Measurements from ENCODE around the gene UQCRC1.

The UQCRC1 gene

DNA sequence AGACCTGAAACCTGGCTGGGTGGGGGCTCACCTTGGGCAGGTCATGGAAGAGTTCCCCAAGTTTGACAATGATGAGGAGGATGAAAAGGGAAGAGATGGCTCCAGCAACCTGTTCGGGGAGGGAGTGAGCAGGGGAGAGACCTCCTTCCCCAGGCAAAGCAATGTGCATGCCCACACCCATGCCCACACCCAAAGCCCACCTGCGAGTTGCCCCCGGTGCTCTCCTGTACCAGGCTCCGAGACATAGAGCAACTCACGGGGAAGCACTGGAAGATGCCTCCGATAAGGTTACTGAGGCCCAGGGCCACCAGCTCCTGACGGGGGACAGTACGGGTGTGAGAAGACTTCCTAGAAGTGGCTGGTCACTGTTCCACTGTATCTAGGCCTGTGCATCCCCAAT lies 21.0 kb upstream of the UQCRC1 start:
- H3K4me3 ChIP-seq (ENCODE audit: low read depth, low read length), result no peak overlapping the region
- TF ChIP-seq, protein P1, sequence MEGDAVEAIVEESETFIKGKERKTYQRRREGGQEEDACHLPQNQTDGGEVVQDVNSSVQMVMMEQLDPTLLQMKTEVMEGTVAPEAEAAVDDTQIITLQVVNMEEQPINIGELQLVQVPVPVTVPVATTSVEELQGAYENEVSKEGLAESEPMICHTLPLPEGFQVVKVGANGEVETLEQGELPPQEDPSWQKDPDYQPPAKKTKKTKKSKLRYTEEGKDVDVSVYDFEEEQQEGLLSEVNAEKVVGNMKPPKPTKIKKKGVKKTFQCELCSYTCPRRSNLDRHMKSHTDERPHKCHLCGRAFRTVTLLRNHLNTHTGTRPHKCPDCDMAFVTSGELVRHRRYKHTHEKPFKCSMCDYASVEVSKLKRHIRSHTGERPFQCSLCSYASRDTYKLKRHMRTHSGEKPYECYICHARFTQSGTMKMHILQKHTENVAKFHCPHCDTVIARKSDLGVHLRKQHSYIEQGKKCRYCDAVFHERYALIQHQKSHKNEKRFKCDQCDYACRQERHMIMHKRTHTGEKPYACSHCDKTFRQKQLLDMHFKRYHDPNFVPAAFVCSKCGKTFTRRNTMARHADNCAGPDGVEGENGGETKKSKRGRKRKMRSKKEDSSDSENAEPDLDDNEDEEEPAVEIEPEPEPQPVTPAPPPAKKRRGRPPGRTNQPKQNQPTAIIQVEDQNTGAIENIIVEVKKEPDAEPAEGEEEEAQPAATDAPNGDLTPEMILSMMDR (IDR thresholded peaks at IDR 0.05; ENCODE audit: low read depth, low read length), result no peak
- TF ChIP-seq, protein P2, sequence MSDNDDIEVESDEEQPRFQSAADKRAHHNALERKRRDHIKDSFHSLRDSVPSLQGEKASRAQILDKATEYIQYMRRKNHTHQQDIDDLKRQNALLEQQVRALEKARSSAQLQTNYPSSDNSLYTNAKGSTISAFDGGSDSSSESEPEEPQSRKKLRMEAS (IDR thresholded peaks at IDR 0.05; ENCODE audit: low read depth, low read length), result no peak
- TF ChIP-seq MYC (IDR thresholded peaks at IDR 0.05; ENCODE audit: low read depth, low read length) (no peak), POLR2A (IDR thresholded peaks at IDR 0.05; ENCODE audit: extremely low read depth, insufficient read length) (no peak)
- no peak for DNase-seq (ENCODE audit: low read depth)

DNA sequence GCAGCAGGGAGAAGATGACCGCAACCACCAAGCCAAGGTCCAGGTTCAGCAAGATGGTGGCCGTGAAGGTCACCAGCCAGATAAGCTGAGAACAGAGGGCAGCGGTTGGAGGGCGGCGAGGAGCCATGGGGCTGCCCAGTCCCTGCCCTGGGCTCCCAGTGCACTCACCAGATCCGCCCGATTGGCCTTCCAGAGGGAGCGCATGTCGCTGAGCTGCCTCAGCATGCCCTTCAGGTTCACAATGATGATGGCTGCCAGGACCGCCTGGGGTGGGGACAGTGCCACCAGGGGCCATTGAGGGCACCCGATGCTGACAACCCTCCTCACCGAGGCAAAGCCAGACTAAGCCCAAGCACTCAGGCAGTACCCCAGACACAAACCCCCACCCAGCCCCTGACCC lies 20.4 kb upstream of the UQCRC1 start:
- DNase-seq (ENCODE audit: low read depth), result no peak
- TF ChIP-seq, protein P1 (IDR thresholded peaks at IDR 0.05; ENCODE audit: low read depth, low read length), result no peak
- TF ChIP-seq MYC (IDR thresholded peaks at IDR 0.05; ENCODE audit: low read depth, low read length), result no peak
- TF ChIP-seq, protein P2 (IDR thresholded peaks at IDR 0.05; ENCODE audit: low read depth, low read length), result no peak
- TF ChIP-seq POLR2A (IDR thresholded peaks at IDR 0.05; ENCODE audit: extremely low read depth, insufficient read length), result no peak
- H3K4me3 ChIP-seq (ENCODE audit: low read depth, low read length), result no peak overlapping the region

DNA sequence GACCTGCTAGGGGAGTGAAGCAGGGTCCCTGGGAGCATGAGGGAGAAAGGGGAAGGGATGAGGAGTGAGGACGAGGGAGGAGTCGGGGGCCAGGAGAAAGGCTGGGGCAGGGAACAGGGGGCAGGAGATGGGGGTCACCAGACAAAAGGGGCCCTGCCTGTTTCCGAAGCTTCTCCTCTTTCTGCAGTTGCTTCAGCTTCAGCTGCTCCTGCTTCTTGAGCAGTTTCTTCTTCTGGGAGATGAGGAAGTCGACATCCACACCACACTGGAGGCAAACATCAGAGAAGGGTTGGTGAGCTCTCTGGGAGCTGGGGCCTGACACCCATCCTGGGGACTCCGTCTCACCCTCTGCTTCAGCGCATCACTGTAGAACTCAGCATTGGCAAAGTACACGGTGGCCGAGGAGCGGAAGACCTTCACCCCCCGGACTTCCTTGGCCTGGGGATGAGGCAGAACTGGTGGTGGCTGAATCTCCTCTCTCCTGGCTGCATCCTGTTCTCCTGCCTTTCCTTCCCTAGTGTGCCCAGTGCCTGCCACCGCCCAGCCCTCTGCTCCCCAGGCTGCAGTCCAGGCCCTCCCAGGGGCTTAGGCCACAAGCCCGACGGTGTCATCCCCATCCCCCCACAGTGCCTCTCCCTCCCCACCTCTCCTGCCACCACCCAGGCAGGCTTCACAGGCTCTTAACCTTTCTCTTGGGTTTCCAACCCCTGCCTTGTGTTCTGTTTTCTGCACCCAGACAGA lies 19.0 kb upstream of the UQCRC1 start:
- no peak for TF ChIP-seq MYC (IDR thresholded peaks at IDR 0.05; ENCODE audit: low read depth, low read length)
- no peak for DNase-seq (ENCODE audit: low read depth)
- H3K4me3 ChIP-seq (ENCODE audit: low read depth, low read length), result no peak overlapping the region

DNA sequence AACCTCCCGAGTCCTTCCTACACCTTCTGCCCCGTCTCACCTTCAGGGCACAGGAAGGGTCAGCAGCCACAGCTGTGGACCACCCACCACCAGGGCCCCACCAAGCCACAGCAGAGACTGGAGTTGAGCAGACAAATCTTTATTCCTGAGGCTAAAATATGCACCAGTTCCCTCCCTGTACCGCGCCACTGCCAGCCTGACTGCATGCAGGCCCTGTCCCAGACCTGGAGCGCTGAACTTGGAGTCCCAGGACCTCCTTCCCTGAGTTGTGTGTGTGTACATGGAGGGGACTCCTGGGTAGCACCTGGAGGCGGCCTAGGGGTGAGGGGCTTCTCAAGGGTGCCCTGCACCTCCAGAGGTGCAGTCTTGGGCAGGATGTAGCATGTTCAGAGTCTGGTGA lies 16.2 kb upstream of the UQCRC1 start:
- TF ChIP-seq, protein P1 (IDR thresholded peaks at IDR 0.05; ENCODE audit: low read depth, low read length), result no peak
- TF ChIP-seq, protein P2 (IDR thresholded peaks at IDR 0.05; ENCODE audit: low read depth, low read length), result no peak
- TF ChIP-seq MYC (IDR thresholded peaks at IDR 0.05; ENCODE audit: low read depth, low read length) (no peak), POLR2A (IDR thresholded peaks at IDR 0.05; ENCODE audit: extremely low read depth, insufficient read length) (no peak)
- no peak overlapping the region for H3K4me3 ChIP-seq (ENCODE audit: low read depth, low read length)
- no peak for DNase-seq (ENCODE audit: low read depth)

DNA sequence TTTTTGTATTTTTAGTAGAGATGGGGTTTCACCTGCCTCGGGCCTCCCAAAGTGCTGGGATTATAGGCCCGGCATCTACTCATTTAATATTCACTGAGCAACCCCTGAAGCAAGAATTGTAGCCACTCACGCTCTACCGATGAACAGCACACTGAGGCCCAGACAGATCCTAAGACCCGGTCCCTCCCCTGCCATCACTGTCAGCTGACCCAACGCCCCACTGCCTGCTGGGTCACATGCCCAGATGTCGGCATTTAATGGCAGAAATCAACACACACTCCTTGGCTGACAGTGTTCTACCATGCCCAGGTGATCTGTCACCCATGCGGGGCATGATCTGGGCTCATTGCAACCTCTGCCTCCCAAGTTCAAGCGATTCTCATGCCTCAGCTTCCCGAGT lies 15.3 kb upstream of the UQCRC1 start:
- TF ChIP-seq, protein P2 (IDR thresholded peaks at IDR 0.05; ENCODE audit: low read depth, low read length), result no peak
- no peak overlapping the region for H3K4me3 ChIP-seq (ENCODE audit: low read depth, low read length)
- no peak for DNase-seq (ENCODE audit: low read depth)

DNA sequence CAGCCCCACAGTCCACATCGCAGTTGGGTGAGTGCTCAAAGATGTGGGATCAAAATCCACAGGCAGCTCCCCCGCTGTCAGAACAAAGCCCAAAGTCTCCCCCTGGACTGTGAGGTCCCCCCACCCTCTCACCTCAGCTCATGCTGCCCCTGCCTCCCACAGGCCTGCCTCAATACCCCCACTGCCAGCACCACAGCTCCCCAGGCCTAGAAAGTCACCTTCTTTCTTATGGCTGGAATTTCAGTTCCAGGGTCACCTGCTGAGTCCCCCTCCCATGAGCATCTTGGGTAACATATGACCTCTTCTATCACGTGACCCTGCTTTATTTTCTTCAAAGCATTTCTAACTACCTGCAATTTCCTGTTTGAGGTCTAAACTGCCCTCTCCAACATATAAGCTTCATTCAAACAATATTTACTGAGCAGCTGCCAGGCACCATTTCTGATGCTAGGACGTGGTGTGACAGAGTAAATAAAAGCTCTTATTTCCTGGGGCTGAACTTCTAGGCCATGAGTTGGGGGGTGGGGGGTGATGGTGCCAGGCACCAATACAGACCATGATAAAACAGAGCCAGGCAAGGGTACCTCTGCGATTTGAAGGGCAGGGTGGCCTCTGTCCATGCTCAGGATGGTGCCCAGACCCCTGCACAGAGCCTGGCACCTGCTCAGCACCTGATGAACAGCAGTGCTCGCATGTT lies 14.6 kb upstream of the UQCRC1 start:
- no peak overlapping the region for H3K4me3 ChIP-seq (ENCODE audit: low read depth, low read length)
- no peak for TF ChIP-seq MYC (IDR thresholded peaks at IDR 0.05; ENCODE audit: low read depth, low read length)
- TF ChIP-seq, protein P2 (IDR thresholded peaks at IDR 0.05; ENCODE audit: low read depth, low read length), result no peak
- TF ChIP-seq, protein P1 (IDR thresholded peaks at IDR 0.05; ENCODE audit: low read depth, low read length), result no peak
- TF ChIP-seq POLR2A (IDR thresholded peaks at IDR 0.05; ENCODE audit: extremely low read depth, insufficient read length), result no peak
- no peak for DNase-seq (ENCODE audit: low read depth)

Data from NB4 (cell line).